ENCODE data around the gene DYNC2I2. TPM values are rescaled to one million over a fixed set of nuclear protein-coding genes. Genes with fewer than 3 reads are reported as not detected.
"Not testable (repeated sequence)": the region's sequence is repeated elsewhere in the genome, so short reads cannot be mapped to it uniquely, and the experiment has no call there.

The DYNC2I2 gene
- total and polyA plus RNA-seq, 2 experiments from 2014 or later, result 58.8 to 93.1 TPM

- Histone ChIP-seq H3K9ac (no peak overlapping the region), H3K9me3 (ENCODE audit: low read depth) (no peaks in the 10 kb centered on the region), H3K9me2 (ENCODE audit: insufficient read depth) (no peaks in the 10 kb centered on the region), H3K27me3 (replicated peaks; ENCODE audit: insufficient read depth) (no peaks in the 10 kb centered on the region), H3K4me1 (ENCODE audit: insufficient read depth) (no peaks in the 10 kb centered on the region), H3K79me2 (ENCODE audit: insufficient read depth) (no peaks in the 10 kb centered on the region), H3F3A (ENCODE audit: insufficient read depth) (peaks cover 5% of the 10 kb centered on the region; the same call in 1 of the 2 replicates), H2AFZ (no peak overlapping the region), H3K4me2 (ENCODE audit: unreplicated experiment) (no peak overlapping the region), H3K4me3 (no peak overlapping the region), H4K20me1 (ENCODE audit: insufficient read depth) (no peaks in the 10 kb centered on the region), H3K27ac (no peak overlapping the region), H3K36me3 (ENCODE audit: low read depth) (no peaks in the 10 kb centered on the region)
- DNase-seq, result no peak
- TF ChIP-seq EZH2phosphoT487 (IDR thresholded peaks at IDR 0.05; ENCODE audit: insufficient read depth, low read depth), result no peak
- TF ChIP-seq EZH2 (IDR thresholded peaks at IDR 0.05; ENCODE audit: insufficient read depth, poor library complexity, severe bottlenecking), result no peak
- WGBS, 2 experiments (ENCODE audit: low coverage in 1 of 2, low lambda C conversion rate in 2 of 2, missing lambda C conversion rate in 2 of 2), result 96 to 98% methylated on average over 10 of the region's 10 CpGs
- in situ Hi-C loops (cut with MboI), result no loop called here
Measured at GRCh38 chr9:128677794-128678193, 21.1 kb upstream of the DYNC2I2 start.

GRCh38 chr9:128675382-128675781, 18.7 kb upstream of the DYNC2I2 start:
- H3K9me3 ChIP-seq (ENCODE audit: low read depth), result no peaks in the 10 kb centered on the region
- H3K4me1 ChIP-seq (ENCODE audit: insufficient read depth), result no peaks in the 10 kb centered on the region
- no peaks in the 10 kb centered on the region for H3K79me2 ChIP-seq (ENCODE audit: insufficient read depth)
- no peaks in the 10 kb centered on the region for H3K27me3 ChIP-seq (replicated peaks; ENCODE audit: insufficient read depth)
- no peaks in the 10 kb centered on the region for H3K36me3 ChIP-seq (ENCODE audit: low read depth)
- 95 to 97% methylated on average over 4 of the region's 4 CpGs for WGBS, 2 experiments (ENCODE audit: low coverage in 1 of 2, low lambda C conversion rate in 2 of 2, missing lambda C conversion rate in 2 of 2)
- in situ Hi-C loops (cut with MboI), result no loop called here
- H4K20me1 ChIP-seq (ENCODE audit: insufficient read depth), result no peaks in the 10 kb centered on the region
- H3K4me2 ChIP-seq (ENCODE audit: unreplicated experiment), result no peak overlapping the region
- no peaks in the 10 kb centered on the region for H3F3A ChIP-seq (ENCODE audit: insufficient read depth)
- no peak for TF ChIP-seq EZH2phosphoT487 (IDR thresholded peaks at IDR 0.05; ENCODE audit: insufficient read depth, low read depth)
- TF ChIP-seq EZH2 (IDR thresholded peaks at IDR 0.05; ENCODE audit: insufficient read depth, poor library complexity, severe bottlenecking), result no peak
- no peak for DNase-seq
- H3K4me3 ChIP-seq, result no peak overlapping the region
- H3K27ac ChIP-seq, result no peak overlapping the region
- H2AFZ ChIP-seq, result no peak overlapping the region
- H3K9me2 ChIP-seq (ENCODE audit: insufficient read depth), result no peaks in the 10 kb centered on the region
- no peak overlapping the region for H3K9ac ChIP-seq

- Histone ChIP-seq H3K27me3 (replicated peaks; ENCODE audit: insufficient read depth) (no peaks in the 10 kb centered on the region), H3K79me2 (ENCODE audit: insufficient read depth) (no peaks in the 10 kb centered on the region), H3K36me3 (ENCODE audit: low read depth) (no peaks in the 10 kb centered on the region), H3K27ac (no peak overlapping the region), H3K4me3 (no peak overlapping the region), H2AFZ (no peak overlapping the region), H3K9ac (no peak overlapping the region), H3K4me1 (ENCODE audit: insufficient read depth) (peaks cover 10% of the 10 kb centered on the region), H3F3A (ENCODE audit: insufficient read depth) (no peaks in the 10 kb centered on the region), H3K9me2 (ENCODE audit: insufficient read depth) (no peaks in the 10 kb centered on the region), H3K9me3 (ENCODE audit: low read depth) (no peaks in the 10 kb centered on the region), H4K20me1 (ENCODE audit: insufficient read depth) (no peaks in the 10 kb centered on the region), H3K4me2 (ENCODE audit: unreplicated experiment) (no peak overlapping the region)
- no peak for TF ChIP-seq EZH2phosphoT487 (IDR thresholded peaks at IDR 0.05; ENCODE audit: insufficient read depth, low read depth)
- no peak for TF ChIP-seq EZH2 (IDR thresholded peaks at IDR 0.05; ENCODE audit: insufficient read depth, poor library complexity, severe bottlenecking)
- WGBS, 2 experiments (ENCODE audit: low coverage in 1 of 2, low lambda C conversion rate in 2 of 2, missing lambda C conversion rate in 2 of 2), result 94 to 99% methylated on average over 6 of the region's 6 CpGs
- in situ Hi-C loops (cut with MboI), result no loop called here
- no peak for DNase-seq
Measured at GRCh38 chr9:128669786-128670185, 13.1 kb upstream of the DYNC2I2 start.

GRCh38 chr9:128666481-128666941, 9.9 kb upstream of the DYNC2I2 start:
- DNase-seq, result peak; percentile 68
- in situ Hi-C loops (cut with MboI); H3K9ac ChIP-seq; H3F3A ChIP-seq (ENCODE audit: insufficient read depth); H3K4me2 ChIP-seq (ENCODE audit: unreplicated experiment); H3K79me2 ChIP-seq (ENCODE audit: insufficient read depth); H3K9me3 ChIP-seq (ENCODE audit: low read depth); H3K27me3 ChIP-seq (replicated peaks; ENCODE audit: insufficient read depth); H4K20me1 ChIP-seq (ENCODE audit: insufficient read depth); H3K36me3 ChIP-seq (ENCODE audit: low read depth); H3K9me2 ChIP-seq (ENCODE audit: insufficient read depth); H3K4me3 ChIP-seq; H2AFZ ChIP-seq: not testable (repeated sequence)
- 90 to 92% methylated on average over 8 of the region's 8 CpGs for WGBS, 2 experiments (ENCODE audit: low coverage in 1 of 2, low lambda C conversion rate in 2 of 2, missing lambda C conversion rate in 2 of 2)
- Histone ChIP-seq H3K4me1 (ENCODE audit: insufficient read depth) (peaks cover 10% of the 10 kb centered on the region), H3K27ac (0 out of 2 replicates have a peak overlapping the region, but pooled peaks have one; percentile 1)

- H3K9me3 ChIP-seq (ENCODE audit: low read depth), result no peaks in the 10 kb centered on the region
- peaks cover 8% of the 10 kb centered on the region for H3K79me2 ChIP-seq (ENCODE audit: insufficient read depth)
- no peak overlapping the region for H3K9ac ChIP-seq
- no peak overlapping the region for H3K4me3 ChIP-seq
- TF ChIP-seq EZH2phosphoT487 (IDR thresholded peaks at IDR 0.05; ENCODE audit: insufficient read depth, low read depth), result no peak
- TF ChIP-seq EZH2 (IDR thresholded peaks at IDR 0.05; ENCODE audit: insufficient read depth, poor library complexity, severe bottlenecking), result no peak
- H2AFZ ChIP-seq, result no peak overlapping the region; the same call in 1 of the 2 replicates
- H3K27me3 ChIP-seq (replicated peaks; ENCODE audit: insufficient read depth), result no peaks in the 10 kb centered on the region
- 84 to 95% methylated on average over 3 of the region's 3 CpGs for WGBS, 2 experiments (ENCODE audit: low coverage in 1 of 2, low lambda C conversion rate in 2 of 2, missing lambda C conversion rate in 2 of 2)
- DNase-seq, result no peak
- H3K36me3 ChIP-seq (ENCODE audit: low read depth), result no peaks in the 10 kb centered on the region
- no peaks in the 10 kb centered on the region for H3K4me1 ChIP-seq (ENCODE audit: insufficient read depth)
- no peak overlapping the region for H3K4me2 ChIP-seq (ENCODE audit: unreplicated experiment)
- no peak overlapping the region for H3K27ac ChIP-seq
- in situ Hi-C loops (cut with MboI), result no loop called here
- H4K20me1 ChIP-seq (ENCODE audit: insufficient read depth), result no peaks in the 10 kb centered on the region
- H3K9me2 ChIP-seq (ENCODE audit: insufficient read depth), result no peaks in the 10 kb centered on the region
- peaks cover 6% of the 10 kb centered on the region; the same call in 1 of the 2 replicates for H3F3A ChIP-seq (ENCODE audit: insufficient read depth)
Measured at GRCh38 chr9:128657796-128658195, 1.1 kb upstream of the DYNC2I2 start.
